Liver (tissue), 9 donors: ENCODE data around the gene KCNQ1. TPM values are rescaled to one million over a fixed set of nuclear protein-coding genes. Genes with fewer than 3 reads are reported as not detected.
"Not testable (repeated sequence)": the region's sequence is repeated elsewhere in the genome, so short reads cannot be mapped to it uniquely, and the experiment has no call there.

ENCODE experiments used
- DNase-seq: peaks from one replicate; pipeline ENCODE4 v3.0.0-alpha.2; 2017; ENCODE audit warnings: low spot score
- H3K27ac ChIP-seq, 2 donors: one replicate each; pipeline ENCODE4 v1.7.0; 2013; ENCODE audit warnings: inconsistent platforms in 2 of 2, low read length in 2 of 2, control low read depth in 1 of 2, low read depth in 1 of 2, mild to moderate bottlenecking in 1 of 2
- H3K27me3 ChIP-seq, 4 donors: one replicate each; pipeline versions ENCODE4 v1.6.1 to v1.7.0; 2013; ENCODE audit warnings: low read length in 3 of 4, inconsistent platforms in 1 of 4, mild to moderate bottlenecking in 1 of 4, moderate library complexity in 1 of 4; ENCODE audit not compliant: control insufficient read depth in 4 of 4, insufficient read depth in 4 of 4
- H3K36me3 ChIP-seq, 4 donors: one replicate each; pipeline versions ENCODE4 v1.6.1 to v1.7.0; 2013; ENCODE audit warnings: low read length in 3 of 4, mild to moderate bottlenecking in 3 of 4, low read depth in 1 of 4, moderate library complexity in 1 of 4; ENCODE audit not compliant: control insufficient read depth in 4 of 4, insufficient read depth in 3 of 4
- H3K4me1 ChIP-seq, 4 donors: one replicate each; pipeline versions ENCODE4 v1.6.1 to v1.7.0; 2013; ENCODE audit warnings: low read length in 3 of 4, mild to moderate bottlenecking in 3 of 4, moderate library complexity in 1 of 4; ENCODE audit not compliant: control insufficient read depth in 4 of 4, insufficient read depth in 4 of 4
- H3K4me3 ChIP-seq, 3 donors: one replicate each; pipeline versions ENCODE4 v1.6.1 to v1.7.0; 2013; ENCODE audit warnings: low read length in 3 of 3, control low read depth in 1 of 3, low read depth in 1 of 3, mild to moderate bottlenecking in 1 of 3
- H3K9ac ChIP-seq, 2 donors: one replicate each; pipeline ENCODE4 v1.7.0; 2013; ENCODE audit warnings: low read length in 2 of 2, mild to moderate bottlenecking in 2 of 2, moderate library complexity in 2 of 2, control low read depth in 1 of 2, low read depth in 1 of 2
- H3K9me3 ChIP-seq, 4 donors: one replicate each; pipeline versions ENCODE4 v1.6.1 to v1.7.0; 2013; ENCODE audit warnings: low read length in 3 of 4; ENCODE audit not compliant: control insufficient read depth in 4 of 4
- ATF3 ChIP-seq: IDR thresholded peaks from 2 replicates; pipeline ENCODE4 v1.6.1; 2016; ENCODE audit warnings: antibody characterized with exemption
- CTCF ChIP-seq: fragments of 150-350 bp; IDR thresholded peaks from 2 replicates; pipeline ENCODE4 v1.5.1; 2017; ENCODE audit warnings: improper control_type of control experiment, low read depth, low read length; ENCODE audit not compliant: missing input control
- FOXA2 ChIP-seq: IDR thresholded peaks from 2 replicates; pipeline ENCODE4 v1.6.1; 2016; ENCODE audit warnings: antibody characterized with exemption
- GABPA ChIP-seq, 2 donors: IDR thresholded peaks in 1 of 2; conservative IDR thresholded peaks in 1 of 2; 2 replicates each; pipeline ENCODE4 v1.6.1; 2016; ENCODE audit warnings: antibody characterized with exemption in 2 of 2, mild to moderate bottlenecking in 1 of 2, moderate library complexity in 1 of 2
- HNF4G ChIP-seq: IDR thresholded peaks from 2 replicates; pipeline ENCODE4 v1.6.1; 2016; ENCODE audit warnings: antibody characterized with exemption
- JUND ChIP-seq, 2 donors: IDR thresholded peaks; 2 replicates each; pipeline ENCODE4 v1.6.1; 2016; ENCODE audit warnings: antibody characterized with exemption in 2 of 2
- MAX ChIP-seq: IDR thresholded peaks from 2 replicates; pipeline ENCODE4 v1.6.1; 2016; ENCODE audit warnings: antibody characterized with exemption
- SP1 ChIP-seq: IDR thresholded peaks from 2 replicates; pipeline ENCODE4 v1.6.1; 2018; ENCODE audit warnings: antibody characterized with exemption, mild to moderate bottlenecking
- ZBTB33 ChIP-seq: IDR thresholded peaks from 2 replicates; pipeline ENCODE4 v1.6.1; 2016; ENCODE audit warnings: antibody characterized with exemption
- WGBS: extraction: QIAGEN DNeasy Blood & Tissue Kit; methylation state at CpG from one replicate; pipeline ENCODE4 v1.1.7; 2013; 5-methylcytosine and 5-hydroxymethylcytosine counted together
- polyA plus RNA-seq, 2 donors: library from polyadenylated mRNA; stranded (reverse) in 1 of 2; unstranded in 1 of 2; fragments of 200-250 nt in 1 of 2; fragments of >200 nt in 1 of 2; fragmentation: Nextera tagmentation in 1 of 2; extraction: Ambion mirVana in 1 of 2; gene quantifications; one replicate each; pipeline versions ENCODE4 v1.2.1 to v1.2.3, GENCODE V29; 2013 to 2015
- total RNA-seq, 2 donors: library from RNA; depleted of rRNA; stranded (reverse); fragments of >200 nt; gene quantifications; one replicate each; pipeline ENCODE4 v1.2.3, GENCODE V29; 2014
- donor health status: healthy.
- donor health status: healthy.
- donor health status: healthy.
- donor health status: healthy.
- donor health status: healthy.

Gene KCNQ1
- total and polyA plus RNA-seq, 4 donors, result 0.31 to 2.2 (median 1.5) TPM

GRCh38 chr11:2475136-2475918 lies 30.5 kb downstream of the KCNQ1 start:
- H3K4me3 ChIP-seq, result no peak overlapping the region
- no peaks in the 10 kb centered on the region for H3K27me3 ChIP-seq
- no peak overlapping the region for H3K27ac ChIP-seq
- no peak overlapping the region for H3K9ac ChIP-seq
- 77% methylated on average over 17 of the region's 17 CpGs for WGBS
- no peak for DNase-seq
- TF ChIP-seq FOXA2 (no peak), GABPA (IDR thresholded peaks at IDR 0.05 in 1 of 2, conservative IDR thresholded peaks at IDR 0.05 in 1 of 2) (no peak), MAX (no peak), ATF3 (no peak), HNF4G (no peak), SP1 (no peak), CTCF (no peak), JUND (IDR thresholded peaks at IDR 0.05) (no peak)
- peaks cover 0 to 5% (median 0%) of the 10 kb centered on the region in 4 donors for H3K9me3 ChIP-seq
- no peaks in the 10 kb centered on the region for H3K4me1 ChIP-seq
- H3K36me3 ChIP-seq, result no peaks in the 10 kb centered on the region

GRCh38 chr11:2477254-2477653 lies 32.4 kb downstream of the KCNQ1 start:
- no peak for DNase-seq
- Histone ChIP-seq H3K27me3 (peaks cover 0 to 4% (median 0%) of the 10 kb centered on the region in 4 donors), H3K9ac (no peak overlapping the region), H3K27ac (no peak overlapping the region), H3K4me3 (no peak overlapping the region), H3K36me3 (no peaks in the 10 kb centered on the region), H3K4me1 (no peaks in the 10 kb centered on the region), H3K9me3 (peaks cover 0 to 5% (median 0%) of the 10 kb centered on the region in 4 donors)
- TF ChIP-seq JUND (IDR thresholded peaks at IDR 0.05) (no peak), GABPA (IDR thresholded peaks at IDR 0.05 in 1 of 2, conservative IDR thresholded peaks at IDR 0.05 in 1 of 2) (no peak), ZBTB33 (no peak)
- WGBS, result 68% methylated on average over 3 of the region's 3 CpGs

GRCh38 chr11:2477936-2478335 lies 33.1 kb downstream of the KCNQ1 start:
- Histone ChIP-seq H3K27me3 (peaks cover 0 to 6% (median 0%) of the 10 kb centered on the region in 4 donors), H3K27ac (no peak overlapping the region), H3K36me3 (no peaks in the 10 kb centered on the region), H3K9ac (no peak overlapping the region), H3K9me3 (peaks cover 0 to 5% (median 0%) of the 10 kb centered on the region in 4 donors), H3K4me3 (no peak overlapping the region), H3K4me1 (no peaks in the 10 kb centered on the region)
- DNase-seq, result no peak
- 84% methylated on average over 8 of the region's 8 CpGs for WGBS
- no peak for TF ChIP-seq GABPA (IDR thresholded peaks at IDR 0.05 in 1 of 2, conservative IDR thresholded peaks at IDR 0.05 in 1 of 2)

- 68% methylated on average over 6 of the region's 6 CpGs for whole genome bisulfite sequencing
Measured at GRCh38 chr11:2480067-2480873, 35.5 kb downstream of the KCNQ1 start.

More at GRCh38 chr11:2480067-2480873, 35.5 kb downstream of the KCNQ1 start:
- DNase-seq, H3K36me3 ChIP-seq, H3K4me1 ChIP-seq, H3K4me3 ChIP-seq, H3K9me3 ChIP-seq, H3K27me3 ChIP-seq, H3K27ac ChIP-seq, H3K9ac ChIP-seq: not testable (repeated sequence)
